GM06990 (cell line): ENCODE measurements around the gene ZFHX3.

ENCODE experiments used
- DNase-seq: peaks from one replicate; pipeline ENCODE4 v3.0.0-alpha.2; 2011; ENCODE audit not compliant: insufficient read length; ENCODE audit errors: extremely low read depth
- H3K27me3 ChIP-seq: replicated peaks from 2 replicates; pipeline ENCODE4 v1.6.0; 2011; ENCODE audit warnings: low read length; ENCODE audit not compliant: control insufficient read depth, insufficient read depth
- H3K36me3 ChIP-seq: 2 replicates; pipeline ENCODE4 v1.5.1; 2011; ENCODE audit warnings: low read length; ENCODE audit not compliant: control insufficient read depth, insufficient read depth
- H3K4me3 ChIP-seq: replicated peaks from 2 replicates; pipeline ENCODE4 v1.5.1; 2011; ENCODE audit warnings: low read depth, mild to moderate bottlenecking, control low read depth, low read length
- TF ChIP-seq, protein P1 (sequence below): IDR thresholded peaks from 2 replicates; pipeline ENCODE4 v1.5.1; 2011; ENCODE audit warnings: low read length, control low read depth, mild to moderate bottlenecking, inconsistent platforms; ENCODE audit not compliant: insufficient read depth, poor library complexity, severe bottlenecking

ZFHX3 gene

DNA sequence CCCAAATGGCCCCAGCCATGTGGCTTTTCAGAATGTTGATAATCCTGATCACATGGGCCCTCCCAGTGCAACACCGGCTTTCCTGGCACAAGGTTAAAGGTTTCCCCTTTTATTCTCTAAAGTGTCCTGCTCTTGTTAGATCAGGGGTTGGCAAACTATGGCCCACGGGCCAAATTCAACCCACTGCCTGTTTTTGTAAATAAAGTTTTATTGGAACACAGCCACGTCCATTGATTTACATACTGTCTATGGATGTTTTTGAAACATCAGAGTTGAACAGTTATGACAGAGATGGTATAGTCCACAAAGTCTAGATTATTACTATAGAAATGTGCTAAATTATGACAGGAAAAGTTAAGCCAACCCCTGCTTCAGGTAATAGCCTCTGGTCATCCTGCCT lies 157.3 kb downstream of the ZFHX3 start:
- Histone ChIP-seq H3K4me3 (no peak overlapping the region), H3K27me3 (no peaks in the 10 kb centered on the region), H3K36me3 (peaks cover 5% of the 10 kb centered on the region)
- no peak for DNase-seq
- TF ChIP-seq, protein P1, sequence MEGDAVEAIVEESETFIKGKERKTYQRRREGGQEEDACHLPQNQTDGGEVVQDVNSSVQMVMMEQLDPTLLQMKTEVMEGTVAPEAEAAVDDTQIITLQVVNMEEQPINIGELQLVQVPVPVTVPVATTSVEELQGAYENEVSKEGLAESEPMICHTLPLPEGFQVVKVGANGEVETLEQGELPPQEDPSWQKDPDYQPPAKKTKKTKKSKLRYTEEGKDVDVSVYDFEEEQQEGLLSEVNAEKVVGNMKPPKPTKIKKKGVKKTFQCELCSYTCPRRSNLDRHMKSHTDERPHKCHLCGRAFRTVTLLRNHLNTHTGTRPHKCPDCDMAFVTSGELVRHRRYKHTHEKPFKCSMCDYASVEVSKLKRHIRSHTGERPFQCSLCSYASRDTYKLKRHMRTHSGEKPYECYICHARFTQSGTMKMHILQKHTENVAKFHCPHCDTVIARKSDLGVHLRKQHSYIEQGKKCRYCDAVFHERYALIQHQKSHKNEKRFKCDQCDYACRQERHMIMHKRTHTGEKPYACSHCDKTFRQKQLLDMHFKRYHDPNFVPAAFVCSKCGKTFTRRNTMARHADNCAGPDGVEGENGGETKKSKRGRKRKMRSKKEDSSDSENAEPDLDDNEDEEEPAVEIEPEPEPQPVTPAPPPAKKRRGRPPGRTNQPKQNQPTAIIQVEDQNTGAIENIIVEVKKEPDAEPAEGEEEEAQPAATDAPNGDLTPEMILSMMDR = no peak

DNA sequence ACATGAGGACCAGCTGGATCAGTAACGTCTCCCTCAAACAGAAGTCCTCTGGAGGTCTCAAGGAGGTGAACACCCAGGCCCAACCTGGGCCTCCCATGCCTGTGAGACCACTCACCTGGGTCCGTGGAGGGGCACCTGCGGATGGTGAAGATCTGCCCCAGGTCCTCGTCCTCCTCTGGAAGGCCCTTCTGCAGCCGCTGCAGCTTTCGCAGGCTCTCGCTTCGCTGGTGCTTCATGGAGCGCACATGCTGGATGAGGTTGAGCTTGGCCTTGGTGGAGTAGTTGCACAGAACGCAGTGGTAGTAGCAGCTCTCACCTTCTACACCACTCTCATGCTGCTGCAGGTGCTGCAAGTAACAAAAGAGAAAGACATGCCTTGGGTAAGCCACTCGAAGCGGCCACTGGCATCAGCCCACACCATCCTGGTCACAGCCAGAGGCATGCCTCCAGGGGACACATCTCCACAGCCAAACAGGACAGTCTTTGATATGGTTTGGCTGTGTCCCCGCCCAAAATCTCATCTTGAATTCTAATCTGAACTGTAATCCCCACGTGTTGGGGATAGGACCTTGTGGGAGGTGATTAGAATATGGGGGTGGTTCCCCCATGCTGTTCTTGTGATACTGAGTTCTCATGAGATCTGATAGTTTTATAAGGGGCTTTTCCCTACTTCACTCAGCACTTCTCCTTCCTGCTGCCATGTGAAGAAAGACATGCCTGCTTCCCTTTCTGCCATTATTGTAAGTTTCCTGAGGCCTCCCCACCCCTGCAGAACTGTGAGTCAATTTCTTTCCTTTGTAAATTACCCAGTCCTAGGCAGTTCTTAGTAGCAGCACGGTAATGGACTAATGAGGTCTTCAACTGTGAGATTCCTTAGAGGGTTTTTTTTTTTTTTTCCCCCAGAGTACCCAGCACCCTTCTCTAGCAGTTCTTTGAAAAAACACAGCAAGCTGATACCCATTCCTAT lies 158.0 kb downstream of the ZFHX3 start:
- Histone ChIP-seq H3K36me3 (peaks cover 5% of the 10 kb centered on the region), H3K4me3 (no peak overlapping the region), H3K27me3 (no peaks in the 10 kb centered on the region)
- no peak for DNase-seq
- TF ChIP-seq, protein P1 = no peak

DNA sequence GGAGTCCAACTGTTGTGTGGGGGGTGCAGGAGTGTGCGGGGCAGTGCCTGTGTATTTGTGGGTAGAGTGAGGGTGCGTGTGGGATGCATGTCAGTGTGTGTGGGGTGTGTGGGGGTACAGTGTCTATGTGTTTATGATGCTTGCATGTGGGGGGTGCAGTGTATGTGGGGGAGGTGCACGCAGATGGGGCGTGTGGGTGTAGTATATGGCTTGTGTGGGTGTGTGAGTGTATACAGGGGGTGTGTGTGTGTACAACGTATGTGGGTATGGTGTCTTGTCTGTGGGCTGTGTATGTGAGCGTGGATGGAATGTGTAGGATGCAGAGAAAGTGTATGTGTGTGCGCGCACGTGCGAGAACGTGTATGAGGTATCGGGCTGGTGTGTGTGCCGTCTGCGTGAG lies 160.4 kb downstream of the ZFHX3 start:
- Histone ChIP-seq H3K36me3 (peaks cover 5% of the 10 kb centered on the region), H3K27me3 (no peaks in the 10 kb centered on the region), H3K4me3 (no peak overlapping the region)
- TF ChIP-seq, protein P1 = no peak
- no peak for DNase-seq

DNA sequence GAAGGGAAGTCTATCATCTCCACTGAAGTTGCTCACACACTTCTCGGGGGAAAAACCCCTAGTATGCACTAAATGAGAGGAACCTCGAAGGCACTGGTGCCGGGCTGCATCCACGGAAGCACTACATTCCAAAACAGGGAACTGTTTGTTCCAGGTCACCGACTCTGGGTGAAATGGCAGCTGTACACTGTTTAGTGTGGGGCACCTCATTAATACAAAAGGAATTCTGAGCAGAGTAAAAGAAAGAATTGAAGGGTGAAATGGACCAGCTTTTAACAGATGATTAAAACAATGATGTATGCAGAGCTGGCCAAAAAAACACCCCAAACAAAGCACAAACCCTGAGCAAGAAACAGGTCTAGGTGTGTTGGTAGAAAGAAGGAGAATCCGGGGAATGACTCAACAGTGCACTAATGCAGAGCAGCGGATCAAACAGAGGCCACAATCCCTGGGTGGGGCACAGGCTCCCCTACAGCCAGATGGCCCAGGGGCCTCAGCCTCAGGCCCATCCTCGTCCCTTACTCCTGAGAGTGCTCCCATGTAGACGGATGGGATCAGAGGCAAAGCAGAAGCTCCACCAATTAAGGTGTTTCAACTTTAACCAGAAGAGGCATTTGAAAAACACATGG lies 161.5 kb downstream of the ZFHX3 start:
- Histone ChIP-seq H3K27me3 (no peaks in the 10 kb centered on the region), H3K36me3 (peaks cover 5% of the 10 kb centered on the region), H3K4me3 (no peak overlapping the region)
- TF ChIP-seq, protein P1 = no peak
- no peak for DNase-seq

DNA sequence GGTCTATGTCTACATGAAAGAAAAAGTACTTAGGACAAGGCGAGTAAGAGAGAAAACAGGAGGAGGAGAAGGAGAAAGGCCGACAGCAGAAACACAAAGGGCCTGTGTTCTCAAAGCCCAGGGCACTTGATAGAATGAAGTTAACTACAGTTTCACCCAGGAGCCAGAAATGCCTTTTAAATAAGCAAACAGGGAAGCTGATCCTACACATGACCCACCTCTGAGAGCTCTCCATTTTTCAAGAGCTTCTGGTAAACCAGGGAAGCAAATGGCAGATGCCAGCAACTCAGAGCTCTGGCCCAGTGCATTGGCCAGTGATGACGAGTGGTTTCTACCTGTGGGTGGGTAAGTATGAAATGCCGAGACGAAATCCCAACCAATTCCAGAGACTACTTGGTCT lies 163.4 kb downstream of the ZFHX3 start:
- H3K36me3 ChIP-seq = peaks cover 4% of the 10 kb centered on the region
- DNase-seq = no peak
- H3K27me3 ChIP-seq = no peaks in the 10 kb centered on the region
- no peak overlapping the region for H3K4me3 ChIP-seq
- TF ChIP-seq, protein P1 = no peak
